Left renal cortex interstitium (tissue), 4 donors: ENCODE data around the gene VAPB. TPM values are rescaled to one million over a fixed set of nuclear protein-coding genes. Genes with fewer than 3 reads are reported as not detected.

Source experiments
- DNase-seq, 4 donors: peaks; one replicate each; pipeline ENCODE4 v3.0.0-alpha.2; 2013; ENCODE audit warnings: low read depth in 4 of 4, low spot score in 2 of 4, missing footprints in 1 of 4
- polyA plus RNA-seq, 4 donors: library from polyadenylated mRNA; unstranded; fragments of 120-200 nt; gene quantifications; one replicate each; pipeline ENCODE4 v1.2.1, GENCODE V29; 2013; ENCODE audit not compliant: insufficient read length in 4 of 4

VAPB gene
- polyA plus RNA-seq, 4 donors = 51.5 to 56.2 (median 53.7) TPM

GRCh38 chr20:58433029-58433647 lies 44.1 kb downstream of the VAPB start:
- DNase-seq = no peak

- DNase-seq = no peak
These were observed 44.7 kb downstream of the VAPB start for GRCh38 chr20:58433759-58434158.

- DNase-seq = no peak
These were observed 45.3 kb downstream of the VAPB start for GRCh38 chr20:58434326-58434725.

GRCh38 chr20:58435237-58435636 lies 46.2 kb downstream of the VAPB start:
- DNase-seq = no peak

GRCh38 chr20:58436868-58437645 lies 48.0 kb downstream of the VAPB start:
- no peak for DNase-seq

- DNase-seq = no peak
These were observed 50.2 kb downstream of the VAPB start for GRCh38 chr20:58438970-58439808.

- no peak for DNase-seq
These were observed 51.2 kb downstream of the VAPB start for GRCh38 chr20:58440021-58440767.

GRCh38 chr20:58441723-58442122 lies 52.7 kb downstream of the VAPB start:
- no peak for DNase-seq

GRCh38 chr20:58444746-58445255 lies 55.8 kb downstream of the VAPB start:
- no peak for DNase-seq

GRCh38 chr20:58446264-58446959 lies 57.4 kb downstream of the VAPB start:
- DNase-seq = no peak

- no peak for DNase-seq
These were observed 57.9 kb downstream of the VAPB start for GRCh38 chr20:58446960-58447265.

- no peak for DNase-seq
These were observed 58.7 kb downstream of the VAPB start for GRCh38 chr20:58447511-58448391.

GRCh38 chr20:58448958-58449357 lies 59.9 kb downstream of the VAPB start:
- DNase-seq = no peak

GRCh38 chr20:58449681-58450221 lies 60.7 kb downstream of the VAPB start:
- DNase-seq = no peak

- DNase-seq = no peak
These were observed 61.2 kb downstream of the VAPB start for GRCh38 chr20:58450254-58450653.

- DNase-seq = no peak
These were observed 63.7 kb downstream of the VAPB start for GRCh38 chr20:58452667-58453255.

GRCh38 chr20:58453391-58453790 lies 64.4 kb downstream of the VAPB start:
- no peak for DNase-seq

GRCh38 chr20:58454460-58454859 lies 65.4 kb downstream of the VAPB start:
- DNase-seq = no peak
